NCI-H2171 (cell line): ENCODE measurements around the gene RPS6KA5.

Source experiments
- DNase-seq: peaks from one replicate; lab custom pipeline; 2025; lab: John Stamatoyannopoulos, UW

RPS6KA5 gene

DNA sequence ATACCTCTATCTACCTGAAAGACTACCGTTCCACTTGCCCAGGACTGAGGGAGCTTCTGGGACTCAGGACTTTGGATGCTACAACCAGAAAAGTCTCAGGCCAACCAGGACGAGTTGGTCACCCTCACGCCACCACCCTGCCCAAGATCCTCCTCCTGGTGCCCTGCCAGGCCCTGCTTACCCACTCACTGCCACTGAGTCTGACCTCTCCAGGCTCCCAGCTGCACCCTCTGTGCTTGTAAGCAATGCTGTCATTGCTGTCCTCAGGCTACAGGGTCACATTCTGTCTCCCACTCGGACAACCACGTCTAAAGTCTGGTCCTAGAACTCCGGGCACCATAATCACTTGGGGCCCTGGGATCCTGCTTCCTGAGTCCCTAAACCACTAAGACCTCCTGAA is 253.4 kb downstream of the RPS6KA5 start:
- no peak for DNase-seq

DNA sequence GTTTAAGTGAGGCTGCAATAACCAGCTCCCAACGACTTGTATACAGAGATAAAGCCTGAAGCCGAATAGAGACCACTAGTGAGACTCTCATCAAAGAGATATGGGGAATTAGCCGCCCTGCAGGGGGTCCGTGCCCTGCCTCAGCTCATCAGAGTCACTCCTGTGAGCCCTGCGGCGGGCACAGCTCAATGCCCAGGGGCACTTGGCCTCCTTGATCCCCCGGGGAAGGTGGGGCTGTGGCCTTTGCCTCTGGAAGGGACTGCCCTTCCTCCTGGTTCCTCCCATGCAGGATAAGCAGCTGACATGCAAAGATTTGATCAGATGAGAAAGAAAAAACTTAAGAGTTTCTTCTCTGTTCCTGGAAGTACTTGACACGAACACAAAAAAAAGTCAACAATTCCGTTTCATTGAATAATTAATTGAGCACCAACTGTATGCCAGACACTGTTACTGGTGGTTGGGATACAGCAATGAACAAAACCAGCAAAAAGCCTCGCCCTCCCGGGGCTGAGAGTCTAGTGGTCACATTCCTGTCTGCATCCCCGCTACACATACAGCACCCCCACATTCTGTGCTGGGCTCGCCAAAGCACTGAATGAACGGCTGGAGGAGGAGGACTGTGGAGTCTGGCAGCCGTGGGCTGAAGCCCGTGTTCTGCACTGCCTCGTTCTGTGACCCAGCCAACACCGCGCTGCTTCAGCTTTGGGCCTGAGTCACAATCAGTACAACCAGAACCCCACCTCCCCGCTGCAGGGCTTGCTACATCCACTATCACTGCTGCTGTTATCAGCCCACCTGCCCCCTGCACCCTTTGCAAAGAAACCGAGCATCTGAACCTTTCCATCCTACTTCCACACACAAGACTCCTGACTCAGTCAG is 254.5 kb downstream of the RPS6KA5 start:
- DNase-seq: no peak

DNA sequence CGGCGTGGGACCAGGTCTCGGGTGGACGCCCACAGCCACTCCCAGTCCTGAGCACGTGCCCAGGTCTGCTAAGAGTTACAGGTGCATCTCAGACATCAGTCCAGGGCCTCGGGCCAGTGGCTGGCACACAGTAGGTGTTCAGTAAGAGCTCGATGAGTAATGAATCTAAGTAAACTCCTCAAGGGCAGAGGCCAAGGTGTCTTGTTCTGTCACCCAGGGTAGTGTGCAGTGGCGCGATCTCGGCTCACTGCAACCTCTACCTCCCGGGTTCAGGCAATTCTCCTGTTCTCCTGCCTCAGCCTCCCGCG is 255.4 kb downstream of the RPS6KA5 start:
- no peak for DNase-seq

GRCh38 chr14:90804292-90805083 is 256.0 kb downstream of the RPS6KA5 start:
- no peak for DNase-seq

DNA sequence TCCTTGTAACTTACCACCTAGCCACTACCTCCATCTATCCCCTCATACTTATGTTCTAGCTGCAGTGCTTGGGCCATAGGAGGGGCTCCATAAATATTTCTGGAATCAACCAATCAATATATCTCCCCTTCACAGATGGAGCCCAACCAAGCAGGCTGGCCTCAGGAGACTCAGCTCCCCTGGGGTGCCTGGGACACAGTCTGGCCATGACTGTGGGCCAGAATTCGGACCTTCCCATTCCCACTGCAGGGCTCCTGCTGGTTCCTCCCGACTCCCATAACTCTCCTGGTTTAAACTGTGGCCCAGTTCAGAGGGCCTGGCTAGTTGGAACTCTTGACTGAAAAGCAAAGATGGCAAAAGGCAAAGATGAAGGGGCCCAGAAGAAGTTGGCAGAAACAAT is 257.2 kb downstream of the RPS6KA5 start:
- DNase-seq: no peak

- DNase-seq: no peak
Measured at GRCh38 chr14:90799420-90799819, 261.0 kb downstream of the RPS6KA5 start.

- DNase-seq: no peak
Measured at GRCh38 chr14:90797919-90798318, 262.5 kb downstream of the RPS6KA5 start.
